ENCODE measurements around the gene ZSWIM5. TPM values are rescaled to one million over a fixed set of nuclear protein-coding genes. Genes with fewer than 3 reads are reported as not detected.
A peak's percentile ranks its signal among the peaks of the same experiment; 100 is the strongest.

The ZSWIM5 gene
- total RNA-seq, 2 donors from 2014 or later = 8.8 to 12.3 TPM

GRCh38 chr1:45016090-45016697 lies 190.2 kb downstream of the ZSWIM5 start:
- Histone ChIP-seq H3K9ac (ENCODE audit: extremely low read depth, low read length, poor library complexity, severe bottlenecking) (no peak overlapping the region), H3K4me3 (ENCODE audit: low read length) (no peak overlapping the region), H3K4me1 (ENCODE audit: control insufficient read depth, insufficient read depth, low read length) (peaks cover 10% of the 10 kb centered on the region), H3K27me3 (ENCODE audit: control insufficient read depth, insufficient read depth, low read length, poor library complexity, severe bottlenecking) (no peaks in the 10 kb centered on the region), H3K27ac (ENCODE audit: low read depth, low read length) (no peak overlapping the region), H3K9me3 (ENCODE audit: control insufficient read depth, low read length) (no peaks in the 10 kb centered on the region), H3K36me3 (ENCODE audit: control insufficient read depth, insufficient read depth, low read length) (peaks cover 33% of the 10 kb centered on the region)
- 94% methylated on average over 1 of the region's 2 CpGs; no CpG with 5 or more reads in 1 of the 2 experiments for WGBS, 2 experiments (ENCODE audit: insufficient coverage in 1 of 2, insufficient read length in 1 of 2)
- peaks cover 17% of the 10 kb centered on the region for H3K4me1 Mint-ChIP-seq
- H3K9me3 Mint-ChIP-seq = no peaks in the 10 kb centered on the region
- H3K27me3 Mint-ChIP-seq (ENCODE audit: insufficient read depth) = no peaks in the 10 kb centered on the region
- H3K27ac Mint-ChIP-seq = no peak overlapping the region
- H3K4me3 Mint-ChIP-seq = no peak overlapping the region
- H3K36me3 Mint-ChIP-seq (ENCODE audit: low read depth) = peaks cover 17% of the 10 kb centered on the region
- no peak for DNase-seq
- no peak for TF ChIP-seq CTCF (conservative IDR thresholded peaks at IDR 0.05)

GRCh38 chr1:45015683-45016082 lies 190.7 kb downstream of the ZSWIM5 start:
- Mint-ChIP-seq H3K4me3 (no peak overlapping the region), H3K9me3 (no peaks in the 10 kb centered on the region), H3K27ac (no peak overlapping the region), H3K4me1 (peaks cover 17% of the 10 kb centered on the region), H3K27me3 (ENCODE audit: insufficient read depth) (no peaks in the 10 kb centered on the region), H3K36me3 (ENCODE audit: low read depth) (peaks cover 15% of the 10 kb centered on the region)
- 76 to 81% methylated on average over 2 of the region's 2 CpGs for WGBS, 2 experiments (ENCODE audit: insufficient coverage in 1 of 2, insufficient read length in 1 of 2)
- H3K27me3 ChIP-seq (ENCODE audit: control insufficient read depth, insufficient read depth, low read length, poor library complexity, severe bottlenecking) = no peaks in the 10 kb centered on the region
- peaks cover 33% of the 10 kb centered on the region for H3K36me3 ChIP-seq (ENCODE audit: control insufficient read depth, insufficient read depth, low read length)
- no peaks in the 10 kb centered on the region for H3K9me3 ChIP-seq (ENCODE audit: control insufficient read depth, low read length)
- no peak overlapping the region for H3K27ac ChIP-seq (ENCODE audit: low read depth, low read length)
- no peak for DNase-seq
- peaks cover 10% of the 10 kb centered on the region for H3K4me1 ChIP-seq (ENCODE audit: control insufficient read depth, insufficient read depth, low read length)
- no peak overlapping the region for H3K9ac ChIP-seq (ENCODE audit: extremely low read depth, low read length, poor library complexity, severe bottlenecking)
- H3K4me3 ChIP-seq (ENCODE audit: low read length) = no peak overlapping the region
- no peak for TF ChIP-seq CTCF (conservative IDR thresholded peaks at IDR 0.05)

- Mint-ChIP-seq H3K9me3 (no peaks in the 10 kb centered on the region), H3K4me3 (no peak overlapping the region), H3K27me3 (ENCODE audit: insufficient read depth) (no peaks in the 10 kb centered on the region), H3K4me1 (peaks cover 22% of the 10 kb centered on the region), H3K36me3 (ENCODE audit: low read depth) (peaks cover 19% of the 10 kb centered on the region), H3K27ac (peak overlapping the region; percentile 83)
- H3K4me3 ChIP-seq (ENCODE audit: low read length) = peak overlapping the region; percentile 24
- H3K27ac ChIP-seq (ENCODE audit: low read depth, low read length) = no peak overlapping the region
- H3K9me3 ChIP-seq (ENCODE audit: control insufficient read depth, low read length) = no peaks in the 10 kb centered on the region
- peak; percentile 96 for DNase-seq
- H3K36me3 ChIP-seq (ENCODE audit: control insufficient read depth, insufficient read depth, low read length) = peaks cover 35% of the 10 kb centered on the region
- peak; percentile 87 for TF ChIP-seq CTCF (conservative IDR thresholded peaks at IDR 0.05)
- peaks cover 10% of the 10 kb centered on the region for H3K4me1 ChIP-seq (ENCODE audit: control insufficient read depth, insufficient read depth, low read length)
- no peak overlapping the region for H3K9ac ChIP-seq (ENCODE audit: extremely low read depth, low read length, poor library complexity, severe bottlenecking)
- 69 to 87% methylated on average over 5 to 6 of the region's 6 CpGs for WGBS, 2 experiments (ENCODE audit: insufficient coverage in 1 of 2, insufficient read length in 1 of 2)
- H3K27me3 ChIP-seq (ENCODE audit: control insufficient read depth, insufficient read depth, low read length, poor library complexity, severe bottlenecking) = no peaks in the 10 kb centered on the region
Measured at GRCh38 chr1:45014321-45015028, 191.9 kb downstream of the ZSWIM5 start.

All from endodermal cell (in vitro differentiated cells).